ENCODE results near the gene PLEKHA6.
A peak's percentile ranks its signal among the peaks of the same experiment; 100 is the strongest.
"Not testable (repeated sequence)": the region's sequence is repeated elsewhere in the genome, so short reads cannot be mapped to it uniquely, and the experiment has no call there.

The PLEKHA6 gene

DNA sequence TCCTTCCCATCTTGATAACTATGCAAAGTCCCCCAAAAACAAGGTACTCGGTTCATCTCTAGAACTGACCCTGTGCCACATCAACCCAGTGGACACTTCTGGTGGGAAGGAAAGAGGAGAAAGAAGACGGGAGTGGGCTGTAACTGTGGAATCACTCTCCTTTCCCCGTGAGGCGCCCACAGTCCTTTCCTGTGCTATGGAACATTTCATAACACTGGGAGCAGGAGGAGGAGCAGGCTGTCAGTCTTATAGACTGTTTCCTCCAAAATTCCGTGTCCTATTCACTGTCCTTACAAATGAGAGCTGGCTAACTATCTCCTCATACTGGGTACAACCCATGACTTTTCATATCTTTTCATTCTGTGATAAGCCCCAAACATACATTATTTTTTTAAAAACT lies 40.7 kb downstream of the PLEKHA6 start:
- H3K27ac ChIP-seq = no peak overlapping the region
- TF ChIP-seq, protein P1, sequence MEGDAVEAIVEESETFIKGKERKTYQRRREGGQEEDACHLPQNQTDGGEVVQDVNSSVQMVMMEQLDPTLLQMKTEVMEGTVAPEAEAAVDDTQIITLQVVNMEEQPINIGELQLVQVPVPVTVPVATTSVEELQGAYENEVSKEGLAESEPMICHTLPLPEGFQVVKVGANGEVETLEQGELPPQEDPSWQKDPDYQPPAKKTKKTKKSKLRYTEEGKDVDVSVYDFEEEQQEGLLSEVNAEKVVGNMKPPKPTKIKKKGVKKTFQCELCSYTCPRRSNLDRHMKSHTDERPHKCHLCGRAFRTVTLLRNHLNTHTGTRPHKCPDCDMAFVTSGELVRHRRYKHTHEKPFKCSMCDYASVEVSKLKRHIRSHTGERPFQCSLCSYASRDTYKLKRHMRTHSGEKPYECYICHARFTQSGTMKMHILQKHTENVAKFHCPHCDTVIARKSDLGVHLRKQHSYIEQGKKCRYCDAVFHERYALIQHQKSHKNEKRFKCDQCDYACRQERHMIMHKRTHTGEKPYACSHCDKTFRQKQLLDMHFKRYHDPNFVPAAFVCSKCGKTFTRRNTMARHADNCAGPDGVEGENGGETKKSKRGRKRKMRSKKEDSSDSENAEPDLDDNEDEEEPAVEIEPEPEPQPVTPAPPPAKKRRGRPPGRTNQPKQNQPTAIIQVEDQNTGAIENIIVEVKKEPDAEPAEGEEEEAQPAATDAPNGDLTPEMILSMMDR (conservative IDR thresholded peaks at IDR 0.05) = no peak
- TF ChIP-seq ZFX (IDR thresholded peaks at IDR 0.05) = no peak

DNA sequence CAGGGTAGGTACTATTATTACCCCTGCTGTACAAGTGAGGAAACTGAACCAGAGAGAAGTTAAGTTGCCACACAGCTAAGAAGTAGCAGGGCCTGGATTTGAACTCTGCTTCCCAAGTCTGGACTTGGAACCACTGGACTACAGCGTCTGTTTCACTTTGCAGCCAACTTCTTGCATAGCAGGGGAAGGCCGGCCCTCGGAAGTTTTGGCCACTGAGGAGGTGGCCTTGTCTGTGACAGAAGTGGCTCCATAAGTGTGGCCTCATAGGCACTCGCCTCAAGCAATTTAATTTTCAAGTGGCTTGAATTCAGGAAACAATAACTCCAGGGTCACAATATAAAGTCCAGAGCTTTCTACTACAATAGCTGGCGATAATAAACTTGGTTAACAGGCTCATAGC lies 41.4 kb downstream of the PLEKHA6 start:
- TF ChIP-seq ZFX (IDR thresholded peaks at IDR 0.05) = no peak
- TF ChIP-seq, protein P1 (conservative IDR thresholded peaks at IDR 0.05) = no peak
- no peak overlapping the region for H3K27ac ChIP-seq

- TF ChIP-seq, protein P1 (conservative IDR thresholded peaks at IDR 0.05) = no peak
- TF ChIP-seq ZFX (IDR thresholded peaks at IDR 0.05) = no peak
- no peak overlapping the region for H3K27ac ChIP-seq
Measured at GRCh38 chr1:204317170-204317569, 42.6 kb downstream of the PLEKHA6 start.

GRCh38 chr1:204316164-204316563 lies 43.6 kb downstream of the PLEKHA6 start:
- no peak for TF ChIP-seq ZFX (IDR thresholded peaks at IDR 0.05)
- TF ChIP-seq, protein P1 (conservative IDR thresholded peaks at IDR 0.05) = no peak

GRCh38 chr1:204314893-204315658 lies 44.7 kb downstream of the PLEKHA6 start:
- no peak overlapping the region for H3K27ac ChIP-seq
- TF ChIP-seq ZFX (IDR thresholded peaks at IDR 0.05) = no peak
- TF ChIP-seq, protein P1 (conservative IDR thresholded peaks at IDR 0.05) = no peak

More at GRCh38 chr1:204316164-204316563, 43.6 kb downstream of the PLEKHA6 start:
- H3K27ac ChIP-seq = no peak overlapping the region

- TF ChIP-seq ZFX (IDR thresholded peaks at IDR 0.05) = no peak
- TF ChIP-seq, protein P1 (conservative IDR thresholded peaks at IDR 0.05) = no peak
Measured at GRCh38 chr1:204314171-204314892, 45.4 kb downstream of the PLEKHA6 start.

GRCh38 chr1:204313675-204314074 lies 46.1 kb downstream of the PLEKHA6 start:
- H3K27ac ChIP-seq = peak overlapping the region; percentile 23; the same call in 1 of the 2 replicates
- no peak for TF ChIP-seq ZFX (IDR thresholded peaks at IDR 0.05)
- TF ChIP-seq, protein P1 (conservative IDR thresholded peaks at IDR 0.05) = no peak

More at GRCh38 chr1:204314171-204314892, 45.4 kb downstream of the PLEKHA6 start:
- H3K27ac ChIP-seq = peak overlapping the region; percentile 23; the same call in 1 of the 2 replicates

DNA sequence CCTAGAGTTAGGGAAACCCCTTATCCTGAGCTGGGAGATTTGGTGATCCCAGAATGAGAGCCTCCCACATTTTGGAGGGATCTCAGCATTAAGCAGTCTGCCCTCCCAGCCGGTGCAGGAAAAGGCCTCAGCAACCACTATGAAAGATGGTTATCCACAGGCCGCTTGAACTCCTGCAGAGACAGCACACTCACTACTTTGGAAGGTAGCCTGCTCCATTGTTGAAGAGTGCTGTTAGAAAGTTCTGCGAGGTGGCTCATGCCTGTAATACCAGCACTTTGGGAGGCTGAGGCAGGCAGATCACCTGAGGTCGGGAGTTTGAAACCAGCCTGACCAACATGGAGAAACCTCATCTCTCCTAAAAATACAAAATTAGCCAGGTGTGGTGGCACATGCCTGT lies 48.8 kb downstream of the PLEKHA6 start:
- not testable (repeated sequence) for H3K27ac ChIP-seq
